H1 (cell line): ENCODE results near the gene POLR2H. TPM values are rescaled to one million over a fixed set of nuclear protein-coding genes. Genes with fewer than 3 reads are reported as not detected.

Experiments used
- ATF2 ChIP-seq: IDR thresholded peaks from 2 replicates; pipeline ENCODE4 v1.6.1; 2012; ENCODE audit warnings: low read length, inconsistent platforms
- CEBPB ChIP-seq: IDR thresholded peaks from 2 replicates; pipeline ENCODE4 v1.6.1; 2012; ENCODE audit warnings: low read depth, low read length
- CHD1 ChIP-seq: IDR thresholded peaks from 2 replicates; pipeline ENCODE4 v1.6.1; 2012; ENCODE audit warnings: low read depth, low read length, improper control_type of control experiment
- FOSL1 ChIP-seq: IDR thresholded peaks from 2 replicates; pipeline ENCODE4 v1.6.1; 2011; ENCODE audit warnings: mild to moderate bottlenecking, low read depth, low read length, moderate library complexity; ENCODE audit not compliant: insufficient read depth
- MAFK ChIP-seq: IDR thresholded peaks from 2 replicates; pipeline ENCODE4 v1.6.1; 2012; ENCODE audit warnings: low read depth, mild to moderate bottlenecking, improper control_type of control experiment, low read length
- NRF1 ChIP-seq: IDR thresholded peaks from 2 replicates; pipeline ENCODE4 v1.6.1; 2011; ENCODE audit warnings: mild to moderate bottlenecking, low read depth, low read length, improper control_type of control experiment
- RNF2 ChIP-seq: fragments of 200-900, 300-1000 bp; sonication (generic); IDR thresholded peaks from 2 replicates; pipeline ENCODE4 v1.7.1; 2016; ENCODE audit warnings: borderline replicate concordance, low read depth, mild to moderate bottlenecking, antibody characterized with exemption, low read length; ENCODE audit not compliant: poor library complexity, severe bottlenecking; ENCODE audit errors: missing control alignments
- SP4 ChIP-seq: IDR thresholded peaks from 2 replicates; pipeline ENCODE4 v1.6.1; 2012; ENCODE audit warnings: low read length, inconsistent platforms
- polyA plus RNA-seq, 7 experiments: library from polyadenylated mRNA; depleted of rRNA in 3 of 7; stranded (reverse) in 5 of 7; unstranded in 2 of 7; fragments of >200 nt in 5 of 7; fragments of 200-250 nt in 2 of 7; gene quantifications; 1 replicate in 5 of 7; 2 replicates in 1 of 7; 4 replicates in 1 of 7; pipeline versions ENCODE4 v1.2.1 to v1.2.3, GENCODE V29; 2011 to 2013; ENCODE audit warnings: missing spikeins in 2 of 7, mixed read lengths in 2 of 7
- total RNA-seq: library from RNA; stranded (reverse); fragmentation: NEBNext Ultra II Directional; extraction: Animal tissue kit (Norgen Biotek cat#: 25700); gene quantifications from 2 replicates; pipeline ENCODE4 v1.2.1, GENCODE V29; 2021

POLR2H gene
- total and polyA plus RNA-seq, 2 of the 8 experiments (the other 6 are each of a cell fraction or from before 2014, with no cell fraction given) = 113 to 335 TPM

- no peak for TF ChIP-seq NRF1
- no peak for TF ChIP-seq SP4
- TF ChIP-seq RNF2 = peak; percentile 46
- no peak for TF ChIP-seq CHD1
- TF ChIP-seq ATF2 = no peak
- TF ChIP-seq CEBPB = no peak
- no peak for TF ChIP-seq MAFK
- no peak for TF ChIP-seq FOSL1
These were observed 20.0 kb downstream of the POLR2H start (continued) for GRCh38 chr3:184381261-184382224.
